Liver (tissue), 3 donors: ENCODE results near the gene PDCD7.
"Not testable (repeated sequence)": the region's sequence is repeated elsewhere in the genome, so short reads cannot be mapped to it uniquely, and the experiment has no call there.

Experiments
- ATF3 ChIP-seq: IDR thresholded peaks from 2 replicates; pipeline ENCODE4 v1.6.1; 2016; ENCODE audit warnings: antibody characterized with exemption
- CTCF ChIP-seq: fragments of 150-350 bp; IDR thresholded peaks from 2 replicates; pipeline ENCODE4 v1.5.1; 2017; ENCODE audit warnings: improper control_type of control experiment, low read depth, low read length; ENCODE audit not compliant: missing input control
- EGR1 ChIP-seq, 2 donors: IDR thresholded peaks; 2 replicates each; pipeline ENCODE4 v1.6.1; 2016 to 2018; ENCODE audit warnings: antibody characterized with exemption in 2 of 2, low read depth in 2 of 2
- GABPA ChIP-seq, 2 donors: IDR thresholded peaks in 1 of 2; conservative IDR thresholded peaks in 1 of 2; 2 replicates each; pipeline ENCODE4 v1.6.1; 2016; ENCODE audit warnings: antibody characterized with exemption in 2 of 2, mild to moderate bottlenecking in 1 of 2, moderate library complexity in 1 of 2
- JUND ChIP-seq, 2 donors: IDR thresholded peaks; 2 replicates each; pipeline ENCODE4 v1.6.1; 2016; ENCODE audit warnings: antibody characterized with exemption in 2 of 2
- MAX ChIP-seq: IDR thresholded peaks from 2 replicates; pipeline ENCODE4 v1.6.1; 2016; ENCODE audit warnings: antibody characterized with exemption
- donor health status: healthy.
- donor health status: healthy.

GRCh38 chr15:65181582-65182353 lies 48.2 kb upstream of the PDCD7 start:
- not testable (repeated sequence) for TF ChIP-seq ATF3; CTCF; GABPA (IDR thresholded peaks at IDR 0.05 in 1 of 2, conservative IDR thresholded peaks at IDR 0.05 in 1 of 2); EGR1 (IDR thresholded peaks at IDR 0.05; ENCODE audit: low read depth in 2 of 2); JUND (IDR thresholded peaks at IDR 0.05); MAX
